Panc1 (cell line): ENCODE data around the gene VAV3.

Experiments
- CTCF ChIP-seq: fragments of 450-650 bp; IDR thresholded peaks from 2 replicates; pipeline ENCODE4 v1.5.1; 2017; ENCODE audit warnings: mild to moderate bottlenecking
- POLR2AphosphoS5 ChIP-seq: IDR thresholded peaks from 2 replicates; pipeline ENCODE4 v1.6.1; 2012; ENCODE audit warnings: mild to moderate bottlenecking, low read depth, low read length, moderate library complexity
- REST ChIP-seq, 2 experiments: IDR thresholded peaks; 2 replicates each; pipeline ENCODE4 v1.6.1; 2011 to 2012; ENCODE audit warnings: low read depth in 2 of 2, control low read depth in 1 of 2, low read length in 1 of 2, mild to moderate bottlenecking in 1 of 2, moderate library complexity in 1 of 2; ENCODE audit not compliant: insufficient read depth in 1 of 2
- SIN3A ChIP-seq: IDR thresholded peaks from 2 replicates; pipeline ENCODE4 v1.6.1; 2012; ENCODE audit warnings: low read depth, mild to moderate bottlenecking, low read length, moderate library complexity, borderline replicate concordance; ENCODE audit not compliant: insufficient read depth

DNA sequence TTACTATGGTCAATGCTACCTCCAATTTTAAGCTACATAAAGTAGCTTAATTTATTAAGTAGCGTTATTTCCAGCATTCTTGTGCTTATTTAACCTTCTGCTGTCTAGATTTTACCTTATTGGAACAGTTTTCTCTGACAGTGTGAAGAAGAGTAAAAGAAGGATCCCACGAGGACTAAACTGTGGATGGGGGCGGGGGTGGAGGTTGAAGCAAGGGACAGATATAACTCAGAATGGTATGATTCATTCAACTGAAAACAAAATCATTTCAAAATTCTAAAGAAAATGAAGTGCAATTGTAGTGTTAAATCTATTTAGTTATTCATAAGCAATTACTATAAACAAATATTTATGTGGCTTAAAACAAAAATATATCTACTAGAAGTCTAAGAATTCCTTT lies 11.5 kb upstream of the VAV3 start:
- TF ChIP-seq CTCF = no peak
- TF ChIP-seq SIN3A = no peak
- no peak for TF ChIP-seq POLR2AphosphoS5
- no peak for TF ChIP-seq REST (IDR thresholded peaks at IDR 0.05; ENCODE audit: insufficient read depth in 1 of 2, low read depth in 2 of 2, low read length in 1 of 2)
